ENCODE results near the gene SMAD7.
"Not testable (repeated sequence)": the region's sequence is repeated elsewhere in the genome, so short reads cannot be mapped to it uniquely, and the experiment has no call there.

SMAD7 gene

DNA sequence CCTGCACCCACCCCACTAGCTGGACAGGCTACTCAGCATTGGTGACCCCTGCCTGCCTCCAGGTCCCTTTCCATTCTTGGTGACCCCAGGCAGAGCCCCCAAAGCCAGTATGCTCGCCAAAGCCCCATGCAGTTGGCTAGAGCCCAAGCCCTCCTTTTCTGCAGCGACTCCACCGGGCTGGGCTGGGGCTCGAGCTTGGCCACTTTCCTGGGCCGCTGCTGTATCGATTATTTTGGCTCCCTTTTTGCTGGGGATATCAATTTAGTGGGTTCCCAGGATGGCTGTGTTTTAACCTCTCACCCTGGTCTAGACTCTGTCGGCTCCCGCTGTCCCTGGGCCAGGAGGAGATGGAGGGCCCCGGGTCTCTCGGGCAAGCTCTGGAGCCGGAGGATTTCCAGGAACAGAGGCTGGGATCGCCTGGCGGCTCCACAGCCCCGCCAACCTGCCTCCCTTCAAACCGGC, 76.0 kb downstream of the SMAD7 start:
- no peak for DNase-seq

DNA sequence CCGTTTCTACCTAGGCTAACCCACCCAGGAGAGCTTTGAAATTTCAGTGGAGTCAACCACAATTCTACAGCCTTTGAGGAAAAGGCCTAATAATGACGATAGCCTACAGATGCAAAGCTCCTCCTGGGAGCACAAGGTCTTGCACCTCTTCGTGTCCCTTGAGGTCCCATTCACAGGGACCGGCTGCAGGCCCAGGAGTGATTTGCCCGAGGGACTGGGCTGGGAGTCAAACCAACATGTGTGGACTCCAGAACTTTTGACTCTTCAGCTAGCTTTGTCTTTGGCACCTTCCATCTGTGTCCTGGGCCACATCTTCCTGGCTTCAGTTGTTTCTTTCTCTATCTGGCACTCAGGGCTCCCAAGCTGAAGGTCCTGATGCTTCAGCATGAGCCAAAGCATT, 76.5 kb downstream of the SMAD7 start:
- no peak for DNase-seq

DNA sequence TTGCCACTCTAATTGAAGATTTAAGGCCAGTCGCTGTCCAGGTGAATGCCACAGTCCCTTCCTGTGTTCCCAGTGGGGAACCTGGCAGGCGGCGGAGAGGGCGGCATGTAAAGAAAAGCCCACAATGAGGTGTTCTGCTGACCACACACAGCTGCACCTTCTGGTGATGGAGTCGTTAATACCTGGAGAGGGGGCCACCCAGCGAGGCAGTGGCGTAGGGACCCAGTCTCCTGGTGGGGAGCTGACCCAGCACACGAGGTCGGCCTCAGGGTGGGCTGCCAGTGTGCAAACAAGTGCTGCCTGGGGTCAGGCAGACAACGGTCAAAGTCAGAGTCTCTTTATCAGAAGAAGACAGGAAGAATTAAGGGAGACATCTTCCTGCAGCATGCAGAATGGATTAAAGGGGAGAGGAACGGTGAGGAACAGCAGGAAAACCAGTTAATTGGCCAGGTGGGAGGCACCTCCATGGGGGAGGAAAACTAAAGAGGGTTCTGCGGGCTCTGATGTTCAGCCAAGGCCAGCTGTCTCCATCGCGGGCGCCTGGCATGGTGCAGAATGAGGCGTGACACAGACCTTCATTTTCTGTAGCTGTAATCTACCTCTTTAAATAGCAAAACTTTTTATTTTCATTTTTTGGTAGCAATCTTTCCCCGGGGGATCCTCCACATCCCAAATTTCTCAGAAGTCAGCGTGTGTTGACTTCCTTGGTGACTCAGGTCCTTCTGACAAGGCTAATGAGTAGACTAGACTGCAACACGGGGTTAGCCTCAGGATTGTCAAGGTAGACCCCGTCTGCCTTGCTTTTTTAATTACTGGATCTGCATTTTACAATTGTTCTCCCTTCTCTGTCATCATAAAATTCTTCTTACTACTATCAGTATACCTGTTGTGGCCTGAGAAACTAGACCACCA, 78.3 kb downstream of the SMAD7 start:
- no peak for DNase-seq

DNA sequence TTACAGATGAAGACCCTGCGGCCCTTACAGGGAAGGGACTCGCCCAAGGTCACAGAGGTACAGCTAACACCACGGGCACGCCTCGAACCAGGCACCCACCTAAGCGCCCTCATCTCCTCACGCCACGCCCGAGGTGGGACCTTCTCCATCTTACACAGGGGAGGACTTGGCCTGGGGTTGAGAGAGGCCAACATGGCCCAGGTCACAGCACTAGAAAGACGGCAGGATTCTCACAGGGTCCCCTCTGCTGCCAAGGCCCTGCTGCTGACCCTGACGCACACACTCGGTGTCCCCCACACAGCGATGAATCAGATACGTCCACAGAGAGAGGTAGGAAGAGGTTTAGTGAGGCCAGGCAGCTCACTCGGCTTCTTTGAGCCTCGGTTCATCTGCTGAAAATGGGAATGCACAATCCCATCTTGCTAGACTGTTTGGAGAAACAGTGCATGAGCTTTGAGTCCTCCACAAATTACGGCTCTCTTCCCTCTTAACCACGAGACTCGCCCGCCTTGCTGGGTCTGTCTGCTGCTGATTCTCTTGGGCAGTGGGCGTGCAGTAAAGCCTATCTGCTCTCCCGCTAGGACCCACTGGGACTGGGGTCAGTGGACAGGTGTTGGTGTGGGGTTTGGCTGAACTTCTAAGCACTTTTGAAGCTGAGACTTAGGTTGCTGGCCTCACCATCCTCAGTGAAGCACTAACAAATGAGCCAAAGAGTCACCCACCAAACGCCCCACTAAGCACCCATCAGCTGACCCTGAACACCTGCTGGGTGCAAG, 79.2 kb downstream of the SMAD7 start:
- DNase-seq, result no peak

DNA sequence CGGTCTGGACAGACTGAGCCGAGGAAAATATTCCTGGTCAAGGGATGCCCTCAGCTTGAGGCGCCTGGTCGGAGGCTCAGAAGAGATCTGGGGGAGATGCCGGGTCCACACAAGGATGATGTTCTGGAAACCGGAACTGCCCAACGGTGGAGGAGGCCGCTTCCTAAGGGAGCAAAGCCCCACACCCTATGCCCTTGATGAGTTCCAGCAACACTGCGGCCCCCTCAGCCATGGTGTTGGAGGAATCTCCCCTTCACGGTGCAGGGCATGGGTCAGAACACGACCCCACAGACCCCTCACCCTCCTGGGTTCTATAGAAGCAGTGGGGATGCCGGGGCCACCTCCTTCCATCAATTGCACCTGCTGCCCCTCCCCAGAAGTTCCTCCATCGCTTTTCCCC, 79.8 kb downstream of the SMAD7 start:
- not testable (repeated sequence) for DNase-seq

Data from activated CD4-positive, alpha-beta T cell treated with anti-CD3 and anti-CD28 coated beads, Interleukin-2, amount 50 U/mL, for 16 hours (primary cell).